Osteoblast (primary cell): Measurements from ENCODE around the gene BSPH1. TPM values are rescaled to one million over a fixed set of nuclear protein-coding genes. Genes with fewer than 3 reads are reported as not detected.

Experiments
- DNase-seq: peaks from one replicate; pipeline ENCODE4 v3.0.0; 2011; ENCODE audit warnings: low spot score, mixed read lengths; ENCODE audit not compliant: insufficient read length; ENCODE audit errors: missing footprints
- H2AFZ ChIP-seq: 2 replicates; pipeline ENCODE4 v1.6.0; 2011; ENCODE audit warnings: mild to moderate bottlenecking, low read length
- H3K27ac ChIP-seq: 2 replicates; pipeline ENCODE4 v1.5.1; 2011; ENCODE audit warnings: mild to moderate bottlenecking, low read depth, low read length, moderate library complexity
- H3K27me3 ChIP-seq: 2 replicates; pipeline ENCODE4 v1.6.0; 2012; ENCODE audit warnings: mild to moderate bottlenecking, control low read depth, inconsistent platforms, low read length, moderate library complexity; ENCODE audit not compliant: insufficient read depth
- H3K36me3 ChIP-seq: 2 replicates; pipeline ENCODE4 v1.5.1; 2011; ENCODE audit warnings: mild to moderate bottlenecking, low read length, control low read depth, moderate library complexity; ENCODE audit not compliant: insufficient read depth
- H3K4me1 ChIP-seq: 2 replicates; pipeline ENCODE4 v1.5.1; 2011; ENCODE audit warnings: mild to moderate bottlenecking, low read length, control low read depth, moderate library complexity; ENCODE audit not compliant: insufficient read depth
- H3K4me2 ChIP-seq: 2 replicates; pipeline ENCODE4 v1.6.0; 2011; ENCODE audit warnings: mild to moderate bottlenecking, low read length; ENCODE audit not compliant: insufficient read depth
- H3K4me3 ChIP-seq: fragments of 200-600 bp; sonication (generic); 3 replicates; pipeline ENCODE4 v1.5.1; 2012; ENCODE audit warnings: mild to moderate bottlenecking, low read length, inconsistent platforms; ENCODE audit not compliant: insufficient read depth
- H3K79me2 ChIP-seq: 2 replicates; pipeline ENCODE4 v1.6.0; 2012; ENCODE audit warnings: mild to moderate bottlenecking, low read length, control low read depth, inconsistent platforms; ENCODE audit not compliant: insufficient read depth
- H3K9me3 ChIP-seq: 2 replicates; pipeline ENCODE4 v1.5.1; 2011; ENCODE audit warnings: low read depth, low read length, control low read depth
- H4K20me1 ChIP-seq: 2 replicates; pipeline ENCODE4 v1.6.0; 2012; ENCODE audit warnings: mild to moderate bottlenecking, low read length, control low read depth; ENCODE audit not compliant: insufficient read depth
- total RNA-seq: library from RNA; depleted of rRNA; stranded (reverse); fragments of >200 nt; gene quantifications from 2 replicates; pipeline ENCODE4 v1.2.3, GENCODE V29; 2012
- TF ChIP-seq, protein P1 (sequence below): IDR thresholded peaks from 2 replicates; pipeline ENCODE4 v1.5.1; 2011; ENCODE audit warnings: mild to moderate bottlenecking, low read depth, low read length, moderate library complexity; ENCODE audit errors: extremely low read depth

BSPH1 gene
- total RNA-seq, 1 donor: not detected

DNA sequence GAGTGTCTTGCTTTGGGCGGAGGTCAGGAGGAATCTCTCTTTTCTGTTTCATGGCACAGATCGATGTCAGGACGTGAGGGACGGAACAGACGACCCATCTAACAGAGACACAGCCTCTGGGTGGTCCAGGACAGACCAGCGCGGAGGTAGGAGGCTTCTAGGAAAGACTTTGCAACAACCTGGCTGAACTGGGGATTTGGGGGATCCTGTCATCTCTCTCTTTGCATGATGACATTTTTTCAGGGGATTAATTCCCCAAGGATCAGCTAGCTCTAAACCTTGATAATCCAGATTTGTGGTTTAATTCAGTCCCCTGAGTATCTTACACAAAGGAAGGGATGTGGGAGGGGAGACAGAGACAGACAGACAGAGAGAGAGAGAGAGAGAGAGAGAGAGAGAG lies 37.5 kb upstream of the BSPH1 start:
- H3K27me3 ChIP-seq: peaks cover 5% of the 10 kb centered on the region
- no peaks in the 10 kb centered on the region for H3K9me3 ChIP-seq
- TF ChIP-seq, protein P1, sequence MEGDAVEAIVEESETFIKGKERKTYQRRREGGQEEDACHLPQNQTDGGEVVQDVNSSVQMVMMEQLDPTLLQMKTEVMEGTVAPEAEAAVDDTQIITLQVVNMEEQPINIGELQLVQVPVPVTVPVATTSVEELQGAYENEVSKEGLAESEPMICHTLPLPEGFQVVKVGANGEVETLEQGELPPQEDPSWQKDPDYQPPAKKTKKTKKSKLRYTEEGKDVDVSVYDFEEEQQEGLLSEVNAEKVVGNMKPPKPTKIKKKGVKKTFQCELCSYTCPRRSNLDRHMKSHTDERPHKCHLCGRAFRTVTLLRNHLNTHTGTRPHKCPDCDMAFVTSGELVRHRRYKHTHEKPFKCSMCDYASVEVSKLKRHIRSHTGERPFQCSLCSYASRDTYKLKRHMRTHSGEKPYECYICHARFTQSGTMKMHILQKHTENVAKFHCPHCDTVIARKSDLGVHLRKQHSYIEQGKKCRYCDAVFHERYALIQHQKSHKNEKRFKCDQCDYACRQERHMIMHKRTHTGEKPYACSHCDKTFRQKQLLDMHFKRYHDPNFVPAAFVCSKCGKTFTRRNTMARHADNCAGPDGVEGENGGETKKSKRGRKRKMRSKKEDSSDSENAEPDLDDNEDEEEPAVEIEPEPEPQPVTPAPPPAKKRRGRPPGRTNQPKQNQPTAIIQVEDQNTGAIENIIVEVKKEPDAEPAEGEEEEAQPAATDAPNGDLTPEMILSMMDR: no peak
- no peaks in the 10 kb centered on the region for H3K36me3 ChIP-seq
- H3K27ac ChIP-seq: no peak overlapping the region
- H3K79me2 ChIP-seq: no peaks in the 10 kb centered on the region
- no peak for DNase-seq
- no peak overlapping the region for H2AFZ ChIP-seq
- no peaks in the 10 kb centered on the region for H3K4me1 ChIP-seq
- H4K20me1 ChIP-seq: no peaks in the 10 kb centered on the region
- H3K4me2 ChIP-seq: no peak overlapping the region
- no peak overlapping the region for H3K4me3 ChIP-seq

DNA sequence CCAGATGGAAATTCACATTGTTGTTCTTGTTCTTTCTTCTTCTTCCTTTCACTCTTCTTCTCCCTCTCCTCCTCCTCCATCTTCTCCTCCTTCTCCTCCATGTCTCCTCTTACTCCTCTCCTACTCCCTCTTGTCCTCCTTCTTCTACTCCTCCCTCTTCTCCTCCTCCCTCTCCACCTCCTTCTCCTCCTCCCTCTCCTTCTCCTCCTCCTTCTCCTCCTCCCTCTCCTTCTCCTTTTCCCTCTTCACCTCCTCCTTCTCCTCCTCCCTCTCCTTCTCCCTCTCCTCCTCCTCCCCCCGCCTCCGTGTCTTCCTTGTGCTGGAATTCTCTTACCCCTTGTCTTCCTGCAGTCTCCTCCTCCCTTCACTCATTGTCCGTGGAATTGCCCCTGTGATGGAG lies 33.5 kb upstream of the BSPH1 start:
- Histone ChIP-seq H3K36me3 (no peaks in the 10 kb centered on the region), H3K4me2 (no peak overlapping the region), H3K27ac (no peak overlapping the region), H3K4me3 (no peak overlapping the region), H4K20me1 (no peaks in the 10 kb centered on the region), H3K4me1 (no peaks in the 10 kb centered on the region), H2AFZ (no peak overlapping the region), H3K79me2 (no peaks in the 10 kb centered on the region), H3K9me3 (no peaks in the 10 kb centered on the region), H3K27me3 (peaks cover 5% of the 10 kb centered on the region)
- DNase-seq: no peak
- TF ChIP-seq, protein P1: no peak

DNA sequence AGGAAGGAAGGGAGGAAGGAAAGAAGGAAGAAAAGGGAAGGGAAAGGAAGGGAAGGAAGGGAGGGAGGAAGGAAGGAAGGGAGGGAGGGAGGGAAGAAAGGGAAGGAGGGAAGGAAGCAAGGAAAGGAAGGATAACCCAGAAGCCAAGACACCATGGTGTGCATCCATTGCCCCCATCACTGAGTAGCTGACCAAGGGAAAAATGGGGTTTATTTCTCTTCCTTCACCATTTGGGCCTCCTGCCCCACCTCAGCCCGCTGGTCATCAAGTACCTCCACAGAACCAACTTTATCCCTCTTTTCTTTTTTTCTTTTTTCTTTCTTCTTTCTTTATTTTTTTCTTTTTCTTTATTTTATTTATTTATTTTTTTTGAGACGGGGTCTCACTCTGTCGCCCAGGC lies 31.5 kb upstream of the BSPH1 start:
- Histone ChIP-seq H2AFZ (no peak overlapping the region), H3K4me2 (no peak overlapping the region), H3K79me2 (no peaks in the 10 kb centered on the region), H3K27me3 (no peaks in the 10 kb centered on the region), H4K20me1 (no peaks in the 10 kb centered on the region), H3K36me3 (no peaks in the 10 kb centered on the region), H3K4me3 (no peak overlapping the region), H3K4me1 (no peaks in the 10 kb centered on the region), H3K9me3 (no peaks in the 10 kb centered on the region), H3K27ac (no peak overlapping the region)
- TF ChIP-seq, protein P1: no peak
- no peak for DNase-seq

DNA sequence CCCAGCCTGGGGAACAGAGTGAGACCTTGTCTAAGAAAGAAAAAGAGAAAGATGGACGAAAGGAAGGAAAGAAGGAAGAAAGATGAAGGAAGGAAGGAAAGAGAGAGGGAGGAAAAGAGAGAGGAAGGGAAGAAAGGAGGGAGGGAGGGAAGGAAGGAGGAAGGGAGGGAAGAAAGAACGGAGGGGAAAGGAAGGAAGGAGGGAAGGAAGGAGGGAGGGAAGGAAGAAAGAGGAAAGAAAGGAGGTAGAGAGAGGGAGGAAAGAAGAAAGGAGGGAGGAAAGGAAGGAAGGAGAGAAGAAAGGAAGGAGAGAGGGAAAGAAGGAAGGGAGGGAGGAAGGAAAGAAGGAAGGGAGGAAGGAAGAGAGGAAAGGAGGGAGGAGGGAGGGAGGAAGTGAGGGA lies 31.0 kb upstream of the BSPH1 start:
- Histone ChIP-seq H4K20me1 (no peaks in the 10 kb centered on the region), H3K36me3 (no peaks in the 10 kb centered on the region), H3K27ac (no peak overlapping the region), H3K27me3 (no peaks in the 10 kb centered on the region), H3K4me1 (no peaks in the 10 kb centered on the region), H3K4me3 (no peak overlapping the region), H3K4me2 (no peak overlapping the region), H3K79me2 (no peaks in the 10 kb centered on the region), H3K9me3 (no peaks in the 10 kb centered on the region), H2AFZ (no peak overlapping the region)
- TF ChIP-seq, protein P1: no peak
- no peak for DNase-seq
